Activated CD8-positive, alpha-beta T cell treated with anti-CD3 and anti-CD28 coated beads for 36 hours (primary cell): Measurements from ENCODE around the gene LRRC45. TPM values are rescaled to one million over a fixed set of nuclear protein-coding genes. Genes with fewer than 3 reads are reported as not detected.
A peak's percentile ranks its signal among the peaks of the same experiment; 100 is the strongest.

Experiments used
- ATAC-seq: fragments of 200-7000 bp; cut with Tn5 transposase; one replicate; pipeline ENCODE4 v1.10.0; 2021; ENCODE audit warnings: mild to moderate bottlenecking, moderate library complexity
- CTCF ChIA-PET: fragments of 350-600 bp; sonication (Branson Sonifier 250); formaldehyde crosslinking; loops from one replicate; lab custom pipeline; 2021; ENCODE audit warnings: antibody characterized with exemption; lab: Charles Lee
- POLR2A ChIA-PET: fragments of 350-600 bp; sonication (Branson Sonifier 250); formaldehyde crosslinking; loops from one replicate; lab custom pipeline; 2021; ENCODE audit warnings: antibody characterized with exemption; lab: Charles Lee
- DNase-seq: peaks from one replicate; pipeline ENCODE4 v3.0.0-alpha.2; 2020
- H3K27ac Mint-ChIP-seq: one replicate; pipeline ENCODE4 v1.8.0; 2021; ENCODE audit warnings: mild to moderate bottlenecking, mixed read lengths
- H3K27me3 Mint-ChIP-seq: one replicate; pipeline ENCODE4 v1.8.0; 2021; ENCODE audit warnings: mixed read lengths
- H3K36me3 Mint-ChIP-seq: one replicate; pipeline ENCODE4 v1.8.0; 2021; ENCODE audit warnings: low read depth, mixed read lengths
- H3K4me1 Mint-ChIP-seq: one replicate; pipeline ENCODE4 v1.8.0; 2021; ENCODE audit warnings: low read depth, mixed read lengths
- H3K4me3 Mint-ChIP-seq: one replicate; pipeline ENCODE4 v1.8.0; 2021; ENCODE audit warnings: mild to moderate bottlenecking, moderate library complexity, mixed read lengths
- H3K9me3 Mint-ChIP-seq: one replicate; pipeline ENCODE4 v1.8.0; 2021; ENCODE audit warnings: mixed read lengths
- intact Hi-C: fragments of 100-400 bp; cut with micrococcal nuclease; formaldehyde crosslinking; loops from one replicate; pipeline ENCODE4 v1.10.0; 2022
- total RNA-seq, 2 experiments: library from RNA; stranded (reverse); gene quantifications; one replicate each; pipeline ENCODE4 v1.2.3, GENCODE V29; 2021
- TF ChIP-seq, protein P1 (sequence below): fragments of 200-600 bp; IDR thresholded peaks from one replicate; pipeline ENCODE4 v1.8.0; 2022; ENCODE audit warnings: antibody characterized with exemption, mild to moderate bottlenecking

Gene LRRC45
- total RNA-seq, 2 experiments from 2014 or later: 12.9 TPM

- POLR2A ChIA-PET: no interaction called here
- no peaks in the 10 kb centered on the region for H3K36me3 Mint-ChIP-seq
Measured at GRCh38 chr17:82008258-82008940, 14.7 kb upstream of the LRRC45 start.

DNA sequence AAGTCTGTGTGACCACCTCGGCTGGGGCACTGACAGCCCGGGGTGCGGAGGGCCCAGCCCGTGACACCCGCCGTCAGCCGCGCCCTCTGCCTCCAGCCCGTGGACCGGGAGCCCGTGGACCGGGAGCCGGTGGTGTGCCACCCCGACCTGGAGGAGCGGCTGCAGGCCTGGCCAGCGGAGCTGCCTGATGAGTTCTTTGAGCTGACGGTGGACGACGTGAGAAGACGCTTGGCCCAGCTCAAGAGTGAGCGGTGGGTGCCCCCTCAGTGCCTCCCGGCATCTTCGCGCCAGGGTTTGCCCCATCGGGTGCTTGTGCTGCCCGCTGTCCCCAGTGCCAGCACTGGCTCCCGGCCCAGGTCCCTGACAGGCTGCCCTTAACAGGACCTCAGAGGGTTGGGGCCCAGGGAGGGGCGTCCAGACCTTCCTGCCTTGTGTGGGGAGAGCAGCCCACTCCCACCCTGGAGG, 14.1 kb upstream of the LRRC45 start:
- H3K9me3 Mint-ChIP-seq: no peaks in the 10 kb centered on the region

More at GRCh38 chr17:82008258-82008940, 14.7 kb upstream of the LRRC45 start:
- TF ChIP-seq, protein P1, sequence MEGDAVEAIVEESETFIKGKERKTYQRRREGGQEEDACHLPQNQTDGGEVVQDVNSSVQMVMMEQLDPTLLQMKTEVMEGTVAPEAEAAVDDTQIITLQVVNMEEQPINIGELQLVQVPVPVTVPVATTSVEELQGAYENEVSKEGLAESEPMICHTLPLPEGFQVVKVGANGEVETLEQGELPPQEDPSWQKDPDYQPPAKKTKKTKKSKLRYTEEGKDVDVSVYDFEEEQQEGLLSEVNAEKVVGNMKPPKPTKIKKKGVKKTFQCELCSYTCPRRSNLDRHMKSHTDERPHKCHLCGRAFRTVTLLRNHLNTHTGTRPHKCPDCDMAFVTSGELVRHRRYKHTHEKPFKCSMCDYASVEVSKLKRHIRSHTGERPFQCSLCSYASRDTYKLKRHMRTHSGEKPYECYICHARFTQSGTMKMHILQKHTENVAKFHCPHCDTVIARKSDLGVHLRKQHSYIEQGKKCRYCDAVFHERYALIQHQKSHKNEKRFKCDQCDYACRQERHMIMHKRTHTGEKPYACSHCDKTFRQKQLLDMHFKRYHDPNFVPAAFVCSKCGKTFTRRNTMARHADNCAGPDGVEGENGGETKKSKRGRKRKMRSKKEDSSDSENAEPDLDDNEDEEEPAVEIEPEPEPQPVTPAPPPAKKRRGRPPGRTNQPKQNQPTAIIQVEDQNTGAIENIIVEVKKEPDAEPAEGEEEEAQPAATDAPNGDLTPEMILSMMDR: no peak
- Mint-ChIP-seq H3K27ac (no peak overlapping the region), H3K27me3 (no peaks in the 10 kb centered on the region), H3K4me3 (no peak overlapping the region), H3K9me3 (no peaks in the 10 kb centered on the region), H3K4me1 (peaks cover 6% of the 10 kb centered on the region)
- no peak for ATAC-seq
- CTCF ChIA-PET: no interaction called here
- intact Hi-C loops: no loop called here
- no peak for DNase-seq

DNA sequence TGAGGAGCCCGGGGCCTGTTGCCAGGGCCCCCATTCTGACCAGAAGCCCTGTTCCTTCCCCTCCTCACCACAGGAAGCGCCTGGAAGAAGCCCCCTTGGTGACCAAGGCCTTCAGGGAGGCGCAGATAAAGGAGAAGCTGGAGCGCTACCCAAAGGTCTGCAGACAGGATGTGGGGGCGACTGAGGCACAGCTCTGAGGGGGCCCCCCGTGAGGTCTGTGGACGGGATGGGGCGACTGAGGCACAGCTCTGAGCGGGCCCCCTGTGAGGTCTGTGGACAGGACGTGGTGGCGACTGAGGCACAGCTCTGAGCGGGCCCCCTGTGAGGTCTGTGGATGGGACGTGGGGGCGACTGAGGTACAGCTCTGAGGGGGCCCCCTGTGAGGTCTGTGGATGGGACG, 13.7 kb upstream of the LRRC45 start:
- ATAC-seq: peak; percentile 74
- intact Hi-C loops: no loop called here
- peak; percentile 67 for DNase-seq
- H3K36me3 Mint-ChIP-seq: no peaks in the 10 kb centered on the region
- no peaks in the 10 kb centered on the region for H3K9me3 Mint-ChIP-seq
- no peaks in the 10 kb centered on the region for H3K27me3 Mint-ChIP-seq
- H3K4me3 Mint-ChIP-seq: no peak overlapping the region
- H3K4me1 Mint-ChIP-seq: peaks cover 6% of the 10 kb centered on the region
- TF ChIP-seq, protein P1: no peak
- CTCF ChIA-PET: interaction anchor here (1.0 to 1.6 kb wide), 3 partner anchors 10 to 50 kb away, joined by 3 to 7 read pairs (median 4); no protein-coding TSS in a partner anchor
- peak overlapping the region; percentile 30 for H3K27ac Mint-ChIP-seq
- POLR2A ChIA-PET: no interaction called here

More for the DNA sequence above, 14.1 kb upstream of the LRRC45 start:
- no peak for DNase-seq
- ATAC-seq: peak; percentile 10
- Mint-ChIP-seq H3K36me3 (no peaks in the 10 kb centered on the region), H3K27me3 (no peaks in the 10 kb centered on the region), H3K27ac (no peak overlapping the region), H3K4me1 (peaks cover 6% of the 10 kb centered on the region), H3K4me3 (no peak overlapping the region)
- POLR2A ChIA-PET: no interaction called here
- CTCF ChIA-PET: interaction anchor here (1.6 kb wide), 1 partner anchor 11 kb away, joined by 7 read pairs; no protein-coding TSS in a partner anchor
- intact Hi-C loops: no loop called here
- TF ChIP-seq, protein P1: no peak

DNA sequence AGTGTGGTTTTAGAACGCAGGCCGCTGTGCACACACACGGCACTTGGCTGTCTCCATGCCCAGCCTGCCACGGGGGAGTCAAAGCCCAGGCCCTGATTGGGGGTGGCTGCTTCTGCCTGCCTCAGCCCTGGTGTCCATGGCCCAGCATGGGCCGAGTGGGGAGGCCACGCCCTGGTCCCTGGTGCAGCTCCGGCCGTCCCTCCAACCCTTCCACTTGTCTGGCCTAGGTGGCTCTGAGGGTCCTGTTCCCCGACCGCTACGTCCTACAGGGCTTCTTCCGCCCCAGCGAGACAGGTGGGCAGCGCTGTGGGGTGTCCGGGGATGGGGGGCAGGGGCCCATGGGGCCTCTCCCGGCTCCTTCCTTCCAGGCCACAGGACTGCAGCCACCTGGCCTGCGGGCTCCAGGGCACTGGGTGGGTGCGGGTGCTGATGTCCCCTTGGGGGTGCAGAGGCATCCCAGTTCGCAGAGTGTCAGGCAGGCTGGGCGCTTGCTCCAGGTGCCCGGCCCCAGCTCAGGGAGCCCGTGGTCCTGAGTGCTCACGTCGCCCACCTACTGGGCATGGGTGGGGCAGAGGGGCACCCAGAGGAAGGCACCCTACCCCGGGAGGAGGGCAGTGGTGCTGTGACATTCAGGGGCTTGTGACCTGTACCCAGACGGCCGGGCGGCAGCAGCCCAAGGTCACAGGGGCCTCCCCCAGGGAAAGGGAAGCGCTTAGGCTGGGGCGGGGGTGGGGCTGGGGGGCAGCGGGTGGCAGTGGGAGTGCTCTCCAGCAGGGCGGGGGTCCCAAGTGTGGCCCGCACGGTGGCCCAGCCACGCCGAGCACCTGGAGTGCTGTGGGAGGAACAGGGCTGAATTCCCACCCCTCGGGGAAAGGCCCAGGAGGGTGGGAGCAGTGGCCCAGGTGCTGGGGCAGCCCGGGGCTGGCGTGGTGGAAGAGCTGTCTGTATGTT, 12.3 kb upstream of the LRRC45 start:
- TF ChIP-seq, protein P1: no peak
- ChIA-PET CTCF (interaction anchor here (0.7 to 1.6 kb wide), 3 partner anchors 9 to 44 kb away, joined by 3 to 7 read pairs (median 4); no protein-coding TSS in a partner anchor), POLR2A (interaction anchor here (0.9 kb wide), 1 partner anchor 14 kb away, joined by 3 read pairs; no protein-coding TSS in a partner anchor)
- Mint-ChIP-seq H3K27me3 (no peaks in the 10 kb centered on the region), H3K9me3 (no peaks in the 10 kb centered on the region), H3K36me3 (no peaks in the 10 kb centered on the region), H3K4me1 (peaks cover 6% of the 10 kb centered on the region), H3K27ac (no peak overlapping the region), H3K4me3 (no peak overlapping the region)
- intact Hi-C loops: no loop called here
- ATAC-seq: no peak
- no peak for DNase-seq
